HG02884 (cell line): ENCODE measurements around the gene DLG2.

Source experiments
- ATAC-seq: cut with Tn5 transposase; IDR thresholded peaks from one replicate; pipeline ENCODE4 v1.9.1; 2021; ENCODE audit warnings: mild to moderate bottlenecking, moderate library complexity; ENCODE audit not compliant: unreplicated experiment

The DLG2 gene

GRCh38 chr11:83922318-83922717, 1704.8 kb downstream of the DLG2 start:
- ATAC-seq: no peak

DNA sequence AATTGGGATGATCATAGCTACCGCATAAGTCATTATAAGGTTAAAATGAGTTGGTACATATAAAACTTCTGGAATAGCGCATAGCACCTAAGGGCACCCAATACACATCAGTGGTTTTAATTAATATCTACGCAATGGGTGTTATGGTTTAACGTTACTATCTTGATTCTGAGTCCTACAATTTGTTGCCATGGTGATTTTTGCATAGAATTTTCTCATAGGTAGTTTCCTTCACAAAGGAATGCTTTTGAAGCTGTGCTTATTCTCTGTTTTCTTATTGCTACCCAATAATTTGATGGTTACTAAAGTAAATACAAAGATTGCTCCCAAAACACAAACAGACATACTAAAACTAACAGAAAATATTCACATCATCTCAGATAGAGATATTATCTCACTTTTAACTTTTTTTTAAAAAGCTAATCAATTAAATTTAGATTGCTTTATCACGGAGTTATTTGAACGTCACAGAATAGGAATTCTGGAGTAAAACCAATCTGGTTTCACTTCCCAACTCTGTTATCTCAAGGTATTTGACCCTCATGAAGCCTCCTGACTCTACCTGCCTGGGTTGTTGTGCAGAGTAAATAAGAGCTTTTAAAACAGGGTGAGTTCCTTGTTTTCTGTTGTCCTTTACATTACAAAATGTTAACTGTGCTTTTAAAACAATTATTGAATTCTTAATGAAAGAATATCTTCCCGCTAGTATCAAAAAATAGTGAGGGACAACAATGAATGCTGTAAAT, 1705.5 kb downstream of the DLG2 start:
- no peak for ATAC-seq

DNA sequence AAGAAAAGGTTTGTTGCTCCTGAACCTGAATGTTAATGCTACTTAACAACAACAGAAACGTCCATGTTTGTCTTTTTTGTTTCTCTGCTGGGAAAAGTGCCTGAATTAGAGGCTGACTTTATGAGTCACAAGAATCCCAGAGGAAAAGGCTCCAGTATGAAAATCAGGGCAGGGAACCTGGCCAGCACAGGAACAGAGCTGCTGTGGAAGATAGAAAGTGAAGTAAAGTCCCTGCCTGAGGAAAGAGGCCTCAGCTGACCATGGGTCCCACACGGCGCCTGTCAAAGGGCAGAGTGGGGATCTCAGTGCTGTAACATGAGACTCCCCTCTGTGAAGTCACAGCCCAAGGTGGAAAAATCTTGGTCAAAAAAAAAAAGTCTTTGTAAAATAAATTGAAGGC, 1708.7 kb downstream of the DLG2 start:
- ATAC-seq: no peak

DNA sequence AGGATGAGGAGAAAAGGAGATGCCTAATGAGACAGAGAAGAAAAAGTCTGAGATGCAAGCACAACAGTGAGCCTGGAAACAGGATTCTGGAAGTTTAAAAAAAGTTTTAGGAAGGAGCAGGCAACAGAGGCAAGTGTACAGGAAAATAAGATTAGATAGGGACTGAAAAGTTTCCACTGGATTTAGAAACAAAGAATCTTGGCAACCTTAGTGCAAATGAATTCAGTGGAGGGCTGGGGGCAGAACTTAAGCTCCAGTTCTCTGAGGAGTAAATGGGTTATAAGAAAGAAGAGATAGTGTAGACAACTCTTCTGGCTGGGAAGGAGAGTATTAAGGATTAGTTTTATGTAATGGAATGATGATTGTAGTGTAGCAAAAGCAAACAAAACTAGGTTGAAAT, 1712.1 kb downstream of the DLG2 start:
- no peak for ATAC-seq

DNA sequence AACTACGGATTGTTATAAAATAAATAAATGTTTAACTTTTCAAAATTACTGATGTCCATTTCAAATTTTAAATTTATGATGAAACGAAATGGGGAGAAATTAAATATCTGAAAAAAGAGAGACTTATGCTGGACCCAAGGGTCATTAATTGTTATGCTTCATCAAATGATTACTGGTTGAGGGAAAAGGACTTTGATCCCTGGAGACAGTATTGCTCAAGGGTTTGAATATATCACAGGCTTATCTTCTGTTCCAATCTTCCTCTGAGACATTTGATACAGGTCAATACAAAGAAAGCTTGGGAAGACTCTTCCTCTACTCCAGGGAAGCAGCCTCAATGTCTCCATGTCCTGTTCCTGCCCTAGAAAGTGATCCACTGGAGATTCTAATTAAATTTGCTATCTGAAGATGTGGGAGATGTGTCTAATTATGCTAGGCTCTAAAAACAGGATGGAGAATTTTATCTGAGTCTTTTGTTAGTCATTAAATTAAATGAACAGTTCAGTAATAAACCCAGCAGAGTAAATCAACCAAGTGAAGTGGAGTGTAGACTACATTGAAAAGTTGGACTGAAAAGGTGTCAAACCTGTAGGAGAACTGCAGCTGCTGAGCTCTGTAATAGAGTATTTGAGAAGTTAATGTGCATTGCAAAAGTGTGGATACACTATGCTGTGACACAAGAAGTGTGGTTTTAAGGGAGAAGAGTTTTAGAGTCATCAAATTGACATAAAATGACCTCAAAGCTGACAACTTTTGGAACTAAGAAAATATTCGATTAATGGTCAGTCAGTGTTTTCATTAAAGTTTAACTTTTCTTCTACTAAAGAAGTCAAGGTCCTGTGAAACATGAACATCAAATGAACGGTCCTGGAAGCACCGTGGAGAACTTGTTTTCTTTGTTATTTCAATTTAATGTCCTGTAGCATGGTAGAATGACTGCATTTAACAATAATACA, 1717.3 kb downstream of the DLG2 start:
- ATAC-seq: no peak

DNA sequence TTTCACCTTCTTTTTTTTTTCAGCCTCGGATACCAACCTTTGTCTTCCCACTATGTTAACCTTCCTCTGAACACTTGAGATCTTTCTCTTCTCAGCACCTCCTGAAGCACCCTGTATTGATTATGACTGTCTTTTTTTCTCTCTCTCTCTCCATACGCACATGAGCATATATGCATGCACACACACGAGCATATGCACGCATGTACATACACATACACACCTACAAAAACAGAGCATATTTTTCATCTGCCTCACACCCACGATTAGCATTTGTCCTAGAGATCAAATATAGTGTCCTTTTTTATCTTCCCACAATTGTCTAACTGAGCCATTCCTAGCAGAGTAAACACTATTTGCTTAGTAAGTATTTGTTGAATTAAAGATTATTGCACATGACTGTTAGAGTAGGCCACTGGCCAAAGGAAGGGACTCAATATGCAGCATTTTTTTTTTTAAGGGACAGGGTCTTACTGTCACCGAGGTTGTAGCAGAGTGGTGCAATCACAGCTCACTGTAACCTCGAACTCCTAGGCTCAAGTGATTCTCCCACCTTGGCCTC, 1718.8 kb downstream of the DLG2 start:
- no peak for ATAC-seq

DNA sequence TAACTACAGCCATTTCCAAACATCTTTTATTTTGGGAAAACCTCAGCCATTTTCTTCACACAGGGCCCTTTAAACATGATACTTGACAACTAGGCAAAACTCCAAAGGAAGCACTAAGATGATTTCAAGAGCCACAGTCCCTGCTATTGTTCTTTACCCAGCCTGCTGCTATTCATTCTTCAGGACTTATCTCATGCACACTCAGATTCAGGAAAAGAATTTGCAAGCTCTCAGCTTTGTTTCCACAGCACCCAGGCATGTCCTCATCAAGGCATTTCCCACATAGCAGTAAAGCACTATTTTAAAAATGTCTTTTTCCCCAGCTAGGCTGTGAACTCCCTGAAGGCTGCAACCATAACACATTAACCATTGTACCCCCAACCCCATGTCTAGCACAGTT, 1731.6 kb downstream of the DLG2 start:
- ATAC-seq: no peak

DNA sequence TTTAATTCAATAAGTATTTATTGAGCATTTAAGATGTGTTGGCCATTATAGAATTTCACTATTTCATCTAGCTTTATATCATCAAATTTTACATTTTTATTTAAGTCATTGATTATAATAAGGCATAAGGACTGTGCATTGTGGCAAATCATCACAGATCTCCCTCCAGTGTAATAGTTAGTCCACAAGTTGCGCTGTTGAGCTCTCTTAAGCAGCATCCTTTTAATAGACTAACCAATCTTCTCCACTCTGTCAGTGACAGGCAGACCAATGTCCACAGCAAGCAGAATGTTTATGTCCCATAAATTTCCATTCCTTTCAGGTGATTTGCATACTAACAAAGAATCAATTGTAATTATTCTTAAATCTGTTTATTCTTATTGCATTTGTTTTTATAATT, 1745.7 kb downstream of the DLG2 start:
- ATAC-seq: peak; percentile 50

GRCh38 chr11:83871054-83871453, 1756.1 kb downstream of the DLG2 start:
- ATAC-seq: no peak

DNA sequence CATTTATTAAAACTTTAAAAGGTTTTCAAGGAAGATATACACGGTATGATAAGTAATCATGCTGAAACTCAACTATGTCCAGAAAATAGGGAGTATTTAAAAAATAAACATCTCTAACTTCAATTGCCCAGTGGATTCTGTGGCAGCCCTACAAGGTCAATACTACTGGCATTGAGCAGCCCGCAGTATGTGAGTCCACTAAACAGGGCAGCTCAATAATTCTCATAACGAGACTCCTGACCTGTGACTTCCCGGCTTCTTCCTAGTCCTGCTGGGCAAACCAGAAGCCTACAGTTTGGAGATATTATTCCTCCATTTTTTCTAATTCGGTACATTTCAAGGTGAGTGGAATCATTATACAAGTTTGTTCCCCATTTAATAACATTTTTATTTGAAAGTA, 1760.5 kb downstream of the DLG2 start:
- no peak for ATAC-seq

DNA sequence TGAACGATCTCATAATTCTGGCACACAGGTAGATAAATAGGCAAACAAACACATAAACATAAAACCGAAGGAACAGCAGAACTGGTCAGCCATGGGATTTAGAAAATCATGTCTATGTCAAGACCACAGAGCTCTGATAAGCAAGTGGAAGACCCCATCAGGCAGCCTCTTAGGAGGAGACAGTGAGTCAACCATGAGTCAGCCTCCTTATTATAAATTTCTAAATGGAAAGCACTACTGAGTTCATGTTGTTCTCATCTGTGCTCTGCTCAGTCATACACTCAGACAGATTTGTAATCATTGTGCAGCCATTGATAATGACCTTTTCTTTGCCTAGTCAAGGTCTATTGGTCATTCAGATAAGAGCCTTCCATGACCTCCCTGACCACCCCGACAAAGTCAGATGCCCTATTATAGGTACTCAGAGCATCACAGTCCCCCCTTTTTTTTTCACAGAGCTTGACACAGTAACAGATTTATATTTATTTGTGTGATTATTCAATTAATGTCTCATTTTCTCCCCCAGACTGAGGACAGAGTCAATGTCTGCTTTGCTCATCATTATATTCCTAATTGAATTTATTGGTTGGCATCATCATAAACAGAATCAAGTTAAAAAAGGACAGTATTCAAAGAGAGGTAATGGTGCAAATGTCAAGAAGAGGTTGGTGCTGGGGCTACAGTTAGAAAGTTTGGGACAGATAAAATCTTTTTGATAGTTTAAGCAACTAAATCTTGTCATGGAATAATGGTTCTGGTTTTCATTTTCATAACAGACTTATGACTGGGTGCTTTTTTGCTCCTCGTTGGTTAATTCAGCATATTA, 1761.3 kb downstream of the DLG2 start:
- no peak for ATAC-seq

DNA sequence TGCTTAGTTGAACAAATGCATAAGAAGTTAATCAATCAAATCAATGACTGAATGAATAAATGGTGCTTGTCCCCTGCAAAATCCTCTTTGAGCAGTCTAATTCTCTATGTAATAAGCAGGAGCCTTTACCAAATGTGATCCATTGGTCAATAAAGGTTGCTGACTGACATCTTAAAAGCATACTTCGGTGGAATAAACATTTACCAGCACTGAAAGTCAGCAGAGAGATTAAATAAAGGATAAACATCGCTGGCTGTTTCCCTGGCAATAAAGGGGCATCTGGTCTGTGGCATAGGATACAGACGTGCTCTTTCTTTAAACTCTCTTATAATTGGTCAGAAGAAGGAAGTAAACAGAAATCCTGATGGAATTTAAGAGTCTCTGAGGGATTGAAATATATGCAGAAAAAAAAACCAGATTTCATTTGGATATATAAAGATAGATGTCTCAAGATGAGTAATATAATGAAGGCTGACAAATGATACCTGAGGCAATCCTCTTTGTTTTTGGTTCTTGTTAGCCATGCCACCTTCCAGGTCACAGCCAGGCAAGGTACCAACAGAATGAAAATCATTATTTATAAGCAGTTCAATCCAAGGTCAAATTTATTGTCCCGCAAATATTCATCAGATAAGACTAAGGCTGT, 1762.6 kb downstream of the DLG2 start:
- ATAC-seq: no peak

- no peak for ATAC-seq
These were observed 1763.9 kb downstream of the DLG2 start for GRCh38 chr11:83863272-83863671.

DNA sequence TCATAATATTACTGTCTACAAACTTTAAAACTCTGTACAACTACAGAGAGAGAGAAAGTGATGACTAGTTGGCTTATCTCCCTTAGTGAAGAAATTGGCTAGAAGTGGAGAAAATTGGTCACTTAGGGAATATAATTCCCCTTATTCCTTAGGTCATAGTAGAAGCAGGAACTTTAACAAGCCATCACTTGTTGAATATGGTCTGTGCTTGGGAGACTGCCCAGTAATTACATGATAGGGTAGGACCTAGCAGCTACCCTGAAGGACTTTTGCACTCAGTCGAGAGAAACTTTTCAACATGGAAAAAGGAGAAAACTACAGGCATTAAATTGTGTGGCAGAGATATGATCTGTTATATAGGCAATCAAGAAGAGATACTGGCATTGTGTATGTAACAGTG, 1764.5 kb downstream of the DLG2 start:
- ATAC-seq: no peak

GRCh38 chr11:83862033-83862432, 1765.1 kb downstream of the DLG2 start:
- no peak for ATAC-seq

- no peak for ATAC-seq
These were observed 1768.5 kb downstream of the DLG2 start for GRCh38 chr11:83858694-83859093.

DNA sequence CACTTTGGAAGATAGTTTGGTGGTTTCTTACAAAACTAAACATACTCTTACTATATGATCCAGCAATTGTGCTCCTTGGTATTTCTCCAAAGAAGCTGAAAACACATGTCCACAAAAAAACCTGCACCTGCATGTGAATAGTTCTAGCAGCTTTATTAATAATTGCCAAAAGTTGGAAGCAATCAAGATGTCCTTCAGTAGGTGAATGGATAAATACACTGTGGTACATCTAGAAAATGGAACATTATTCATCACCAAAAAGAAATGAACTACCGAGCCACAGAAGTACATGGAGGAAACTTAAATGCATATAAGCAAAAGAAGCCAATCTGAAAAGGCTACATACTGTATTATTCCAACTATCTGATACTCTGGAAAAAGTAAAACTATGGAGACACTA, 1771.9 kb downstream of the DLG2 start:
- no peak for ATAC-seq

DNA sequence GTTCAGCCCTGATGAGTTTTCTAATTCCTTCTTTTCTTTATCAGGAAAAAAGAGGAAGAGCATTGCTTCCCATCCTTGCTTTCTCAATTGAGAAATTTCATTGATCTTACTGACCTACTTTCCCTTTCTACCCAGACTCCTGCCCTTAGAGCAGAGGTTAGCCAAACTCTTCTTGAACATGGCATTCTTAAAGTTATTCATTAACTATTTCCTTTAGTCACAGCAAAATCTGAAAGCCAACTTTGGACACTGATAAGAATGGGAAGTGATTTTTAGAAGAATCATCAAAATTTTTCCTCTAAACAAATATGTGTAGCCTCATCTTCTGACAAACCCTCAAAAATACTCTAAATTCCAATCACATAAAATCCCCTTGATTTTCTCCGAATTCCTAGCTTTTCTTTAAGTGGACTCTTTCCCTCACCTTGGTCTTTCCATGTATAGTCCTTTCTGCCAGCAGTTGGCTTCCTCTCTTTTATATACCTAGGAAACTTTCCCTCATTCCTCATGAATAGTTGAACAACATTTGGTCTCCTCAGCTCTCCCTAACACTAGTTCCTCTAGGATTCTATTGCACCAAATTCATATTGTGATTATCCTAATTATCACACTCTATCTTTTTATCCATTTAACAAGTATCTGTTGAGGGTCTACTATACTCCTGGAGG, 1774.2 kb downstream of the DLG2 start:
- ATAC-seq: no peak

DNA sequence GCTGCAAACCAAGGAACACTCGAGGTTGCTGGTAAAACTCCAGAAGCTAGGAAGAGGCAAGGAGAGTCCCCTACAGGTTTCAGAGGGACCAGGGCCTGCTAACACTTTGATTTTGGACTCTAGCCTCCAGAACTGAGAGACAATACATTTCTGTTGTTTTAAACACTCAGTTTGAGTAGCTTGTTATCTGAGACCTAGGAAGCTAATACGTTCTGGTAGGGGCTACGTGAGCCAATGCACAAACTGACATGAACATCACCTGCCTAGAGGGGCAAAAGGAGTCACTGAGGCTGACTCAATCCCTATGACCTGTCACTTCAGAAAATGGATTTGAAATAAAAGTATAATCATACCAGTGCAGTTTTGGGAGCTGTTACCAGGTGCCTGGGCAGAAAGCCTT, 1775.1 kb downstream of the DLG2 start:
- ATAC-seq: no peak

DNA sequence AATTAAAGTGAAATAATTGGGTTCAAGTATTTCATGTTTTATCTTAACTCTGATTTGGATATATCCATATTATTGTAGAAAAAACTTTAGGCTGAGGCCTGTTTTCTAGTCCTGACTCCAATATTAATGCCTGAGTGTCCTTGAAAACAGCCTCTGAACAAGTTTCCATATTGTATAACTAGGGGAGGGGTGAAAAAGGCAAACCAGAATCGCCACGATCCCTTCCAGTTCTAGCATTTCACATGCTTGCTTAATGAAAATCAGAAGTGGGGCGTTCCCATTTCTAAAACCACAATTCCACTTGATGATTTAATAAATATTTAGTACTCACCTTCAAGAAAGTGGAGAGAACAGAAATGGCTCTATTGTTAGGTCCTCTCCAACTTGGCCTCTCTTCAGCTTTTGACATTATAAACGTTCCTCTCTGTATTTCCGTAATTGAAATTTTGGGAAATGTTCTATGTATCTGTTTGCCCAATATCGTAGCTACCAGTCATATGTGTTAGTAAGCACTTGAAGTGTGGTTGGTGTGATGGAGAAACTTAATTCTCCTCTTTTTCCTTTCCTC, 1779.6 kb downstream of the DLG2 start:
- ATAC-seq: no peak
